Activated CD4-positive, alpha-beta memory T cell treated with anti-CD3 and anti-CD28 coated beads, Interleukin-2, amount 10 ng/mL, durations not matched to agents 7 days and 5 days (primary cell): ENCODE data around the gene CDC42BPA. TPM values are rescaled to one million over a fixed set of nuclear protein-coding genes. Genes with fewer than 3 reads are reported as not detected.

ENCODE experiments used
- CTCF ChIA-PET: fragments of 350-600 bp; sonication (Branson Sonifier 250); formaldehyde crosslinking; loops from one replicate; lab custom pipeline; 2021; ENCODE audit warnings: antibody characterized with exemption, inconsistent platforms; lab: Charles Lee
- POLR2A ChIA-PET: fragments of 350-600 bp; sonication (Branson Sonifier 250); formaldehyde crosslinking; loops from one replicate; lab custom pipeline; 2021; ENCODE audit warnings: antibody characterized with exemption; lab: Charles Lee
- DNase-seq: peaks from one replicate; pipeline ENCODE4 v3.0.0-alpha.2; 2020
- H3K27ac Mint-ChIP-seq: one replicate; pipeline ENCODE4 v1.8.0; 2021; ENCODE audit warnings: mild to moderate bottlenecking, mixed read lengths
- H3K27me3 Mint-ChIP-seq: one replicate; pipeline ENCODE4 v1.8.0; 2021; ENCODE audit warnings: mixed read lengths
- H3K36me3 Mint-ChIP-seq: one replicate; pipeline ENCODE4 v1.8.0; 2021; ENCODE audit warnings: low read depth, mixed read lengths
- H3K4me1 Mint-ChIP-seq: one replicate; pipeline ENCODE4 v1.8.0; 2021; ENCODE audit warnings: mixed read lengths
- H3K4me3 Mint-ChIP-seq: one replicate; pipeline ENCODE4 v1.8.0; 2021; ENCODE audit warnings: mild to moderate bottlenecking, mixed read lengths
- H3K9me3 Mint-ChIP-seq: one replicate; pipeline ENCODE4 v1.8.0; 2021; ENCODE audit warnings: mixed read lengths
- total RNA-seq, 2 experiments: library from RNA; stranded (reverse); gene quantifications; one replicate each; pipeline ENCODE4 v1.2.3, GENCODE V29; 2021

CDC42BPA gene
- total RNA-seq, 2 experiments from 2014 or later, result 3.1 TPM

DNA sequence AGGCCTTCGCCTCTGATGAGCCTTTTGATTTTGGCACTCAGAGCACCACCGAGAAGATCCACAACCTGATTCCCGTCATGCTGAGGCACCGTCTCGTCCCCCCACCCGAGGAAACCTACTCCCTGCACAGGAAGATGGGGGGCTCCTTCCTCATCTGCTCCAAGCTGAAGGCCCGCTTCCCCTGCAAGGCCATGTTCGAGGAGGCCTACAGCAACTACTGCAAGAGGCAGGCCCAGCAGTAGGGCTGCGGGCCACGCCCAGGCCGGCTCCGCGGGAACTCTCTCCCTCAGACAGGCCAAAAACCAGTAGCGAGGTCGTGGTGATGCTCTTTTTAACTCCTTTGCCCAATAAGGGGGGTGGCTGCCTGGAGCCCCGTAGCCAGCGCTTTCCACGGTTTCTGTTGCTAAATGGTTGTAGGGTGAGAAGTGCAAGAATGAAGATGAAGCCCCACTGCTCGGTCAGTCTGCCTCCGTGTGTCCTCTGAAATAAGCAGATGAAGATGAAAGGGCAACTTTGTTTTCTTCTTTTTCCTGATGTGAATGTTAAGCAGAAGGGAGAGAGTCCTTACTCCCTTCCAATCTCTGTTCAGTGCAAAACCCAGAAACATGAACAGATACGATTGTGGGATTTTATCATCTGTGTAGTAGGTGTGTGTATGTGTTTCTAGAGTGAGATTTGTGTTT, 331.7 kb downstream of the CDC42BPA start:
- ChIA-PET POLR2A (no interaction called here), CTCF (interaction anchor here (0.6 kb wide), 1 partner anchor 17 kb away, joined by 3 read pairs; no protein-coding TSS in a partner anchor)
- no peak for DNase-seq
- Mint-ChIP-seq H3K27me3 (no peaks in the 10 kb centered on the region), H3K4me3 (no peak overlapping the region), H3K27ac (no peak overlapping the region), H3K36me3 (peaks cover 3% of the 10 kb centered on the region), H3K9me3 (no peaks in the 10 kb centered on the region), H3K4me1 (peaks cover 21% of the 10 kb centered on the region)

DNA sequence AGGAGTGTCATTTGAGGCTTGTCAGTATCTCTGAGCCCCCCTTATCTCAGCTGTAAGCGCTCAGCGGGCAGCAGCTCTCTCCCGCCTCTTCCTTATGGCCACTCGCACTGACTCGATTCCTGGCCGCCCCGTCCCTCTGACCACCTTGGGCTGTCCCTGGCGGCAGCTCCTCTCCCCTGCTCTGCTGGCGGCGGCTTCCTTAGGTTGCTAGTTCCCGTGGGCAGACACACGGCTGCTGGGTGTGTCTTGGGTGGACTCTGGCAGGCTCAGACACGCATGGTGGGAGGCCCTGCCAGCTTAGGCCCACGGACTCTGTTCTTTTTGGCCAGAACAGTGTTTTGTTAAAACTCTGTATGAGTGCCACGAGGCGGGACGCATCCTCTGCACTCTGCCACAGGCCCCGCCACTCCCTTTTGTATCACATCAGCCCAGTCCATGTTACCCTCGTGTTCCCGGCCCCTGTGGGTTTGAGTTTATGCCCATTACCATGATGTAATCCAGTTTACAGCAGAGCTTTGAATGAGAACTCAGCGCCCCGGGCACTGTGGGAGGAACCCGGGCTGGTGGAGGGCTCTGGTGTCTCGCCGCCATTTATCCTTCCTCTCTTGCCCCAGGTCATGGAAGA, 332.3 kb downstream of the CDC42BPA start:
- peaks cover 3% of the 10 kb centered on the region for H3K36me3 Mint-ChIP-seq
- no peak for DNase-seq
- H3K4me1 Mint-ChIP-seq, result peaks cover 21% of the 10 kb centered on the region
- H3K27me3 Mint-ChIP-seq, result no peaks in the 10 kb centered on the region
- no peaks in the 10 kb centered on the region for H3K9me3 Mint-ChIP-seq
- ChIA-PET POLR2A (no interaction called here), CTCF (no interaction called here)
- no peak overlapping the region for H3K4me3 Mint-ChIP-seq
- H3K27ac Mint-ChIP-seq, result no peak overlapping the region

DNA sequence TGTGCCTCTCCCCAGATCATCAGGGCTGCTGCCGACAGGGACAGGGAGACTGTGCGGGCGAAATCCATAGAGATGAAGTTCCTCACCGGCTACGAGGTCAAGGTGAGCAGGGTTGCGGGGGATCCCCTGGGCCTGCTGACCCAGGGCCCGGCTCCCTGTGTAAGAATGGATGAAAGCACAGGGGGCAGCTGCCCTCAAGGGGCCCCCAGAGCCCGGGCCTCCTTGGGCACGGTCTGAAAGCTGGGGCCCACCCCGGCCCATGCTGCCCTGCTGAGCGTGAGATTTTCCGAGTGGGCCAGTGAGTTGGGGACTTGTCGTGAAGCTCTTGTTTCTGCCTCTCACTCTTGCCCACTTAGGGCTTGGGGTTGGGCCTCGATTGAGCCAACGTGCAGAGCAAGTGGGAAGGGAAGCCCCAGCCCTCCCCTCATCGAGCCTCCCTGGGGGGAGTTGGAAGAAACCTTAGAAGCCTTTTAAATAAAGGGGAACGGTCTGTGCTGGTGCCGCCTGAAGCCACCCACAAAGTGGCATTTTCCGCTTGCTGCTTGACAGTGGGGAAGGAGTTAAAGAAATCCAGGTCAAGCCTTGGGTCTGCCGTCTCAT, 333.0 kb downstream of the CDC42BPA start:
- no peaks in the 10 kb centered on the region for H3K27me3 Mint-ChIP-seq
- H3K4me1 Mint-ChIP-seq, result peaks cover 16% of the 10 kb centered on the region
- no peak overlapping the region for H3K27ac Mint-ChIP-seq
- DNase-seq, result no peak
- peaks cover 3% of the 10 kb centered on the region for H3K36me3 Mint-ChIP-seq
- H3K4me3 Mint-ChIP-seq, result no peak overlapping the region
- no peaks in the 10 kb centered on the region for H3K9me3 Mint-ChIP-seq
- ChIA-PET POLR2A (no interaction called here), CTCF (no interaction called here)

DNA sequence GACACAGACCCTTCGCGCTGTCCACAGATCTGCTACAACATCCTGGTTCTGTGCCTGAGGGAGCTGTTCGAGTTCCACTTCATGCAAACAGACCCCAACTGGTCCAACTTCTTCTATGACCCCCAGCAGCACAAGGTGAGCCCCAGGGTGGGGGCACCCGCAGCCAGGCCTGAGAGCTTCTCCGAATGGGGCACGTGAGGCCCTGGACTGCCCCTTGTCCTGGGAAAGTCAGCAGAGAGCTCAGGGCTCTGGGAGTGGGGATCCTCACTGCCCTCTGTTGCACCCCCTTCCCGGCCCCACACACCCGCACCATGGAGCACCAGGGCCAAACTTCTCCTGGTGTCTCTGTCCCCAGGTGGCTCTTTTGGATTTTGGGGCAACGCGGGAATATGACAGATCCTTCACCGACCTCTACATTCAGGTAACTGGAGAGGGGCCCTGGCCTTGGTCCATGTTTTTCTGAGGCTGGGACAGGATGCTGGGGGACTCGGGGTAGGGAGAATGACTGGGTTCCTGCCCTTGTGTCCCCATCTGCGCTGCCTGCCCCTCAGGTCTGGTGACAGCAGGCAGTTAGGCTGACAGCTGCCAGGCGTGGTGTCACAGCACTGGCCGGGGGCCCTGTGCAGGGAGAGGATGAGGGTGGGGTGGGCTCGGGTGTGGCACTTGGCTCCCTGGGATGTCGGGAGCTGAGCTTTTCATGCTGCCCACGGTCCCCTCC, 333.6 kb downstream of the CDC42BPA start:
- DNase-seq, result no peak
- H3K27ac Mint-ChIP-seq, result no peak overlapping the region
- peaks cover 9% of the 10 kb centered on the region for H3K4me1 Mint-ChIP-seq
- no peak overlapping the region for H3K4me3 Mint-ChIP-seq
- no peaks in the 10 kb centered on the region for H3K9me3 Mint-ChIP-seq
- ChIA-PET CTCF (interaction anchor here (0.6 to 0.7 kb wide), 2 partner anchors 184 to 352 kb away, joined by 3 read pairs; no protein-coding TSS in a partner anchor), POLR2A (no interaction called here)
- no peaks in the 10 kb centered on the region for H3K27me3 Mint-ChIP-seq
- H3K36me3 Mint-ChIP-seq, result peaks cover 3% of the 10 kb centered on the region

DNA sequence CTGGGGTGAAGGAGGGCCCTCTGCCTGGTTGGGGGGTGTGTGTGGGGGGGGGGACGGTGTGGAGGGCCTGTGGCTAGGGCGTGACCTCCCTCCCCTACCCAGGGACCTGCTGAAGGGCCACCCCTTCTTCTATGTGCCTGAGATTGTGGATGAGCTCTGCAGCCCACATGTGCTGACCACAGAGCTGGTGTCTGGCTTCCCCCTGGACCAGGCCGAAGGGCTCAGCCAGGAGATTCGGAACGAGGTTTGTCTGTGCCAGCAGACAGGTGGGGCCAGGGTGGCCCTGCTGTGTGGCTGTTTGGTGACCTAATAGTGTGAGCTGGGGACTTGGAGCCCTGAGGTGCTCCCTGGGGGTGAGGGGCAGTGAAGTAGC, 334.3 kb downstream of the CDC42BPA start:
- H3K4me1 Mint-ChIP-seq, result peaks cover 2% of the 10 kb centered on the region
- no peak for DNase-seq
- CTCF ChIA-PET, result interaction anchor here (0.6 to 0.7 kb wide), 2 partner anchors 184 to 351 kb away, joined by 3 read pairs; no protein-coding TSS in a partner anchor
- no peaks in the 10 kb centered on the region for H3K27me3 Mint-ChIP-seq
- POLR2A ChIA-PET, result no interaction called here
- no peak overlapping the region for H3K4me3 Mint-ChIP-seq
- H3K27ac Mint-ChIP-seq, result no peak overlapping the region
- no peaks in the 10 kb centered on the region for H3K9me3 Mint-ChIP-seq
- H3K36me3 Mint-ChIP-seq, result peaks cover 3% of the 10 kb centered on the region

DNA sequence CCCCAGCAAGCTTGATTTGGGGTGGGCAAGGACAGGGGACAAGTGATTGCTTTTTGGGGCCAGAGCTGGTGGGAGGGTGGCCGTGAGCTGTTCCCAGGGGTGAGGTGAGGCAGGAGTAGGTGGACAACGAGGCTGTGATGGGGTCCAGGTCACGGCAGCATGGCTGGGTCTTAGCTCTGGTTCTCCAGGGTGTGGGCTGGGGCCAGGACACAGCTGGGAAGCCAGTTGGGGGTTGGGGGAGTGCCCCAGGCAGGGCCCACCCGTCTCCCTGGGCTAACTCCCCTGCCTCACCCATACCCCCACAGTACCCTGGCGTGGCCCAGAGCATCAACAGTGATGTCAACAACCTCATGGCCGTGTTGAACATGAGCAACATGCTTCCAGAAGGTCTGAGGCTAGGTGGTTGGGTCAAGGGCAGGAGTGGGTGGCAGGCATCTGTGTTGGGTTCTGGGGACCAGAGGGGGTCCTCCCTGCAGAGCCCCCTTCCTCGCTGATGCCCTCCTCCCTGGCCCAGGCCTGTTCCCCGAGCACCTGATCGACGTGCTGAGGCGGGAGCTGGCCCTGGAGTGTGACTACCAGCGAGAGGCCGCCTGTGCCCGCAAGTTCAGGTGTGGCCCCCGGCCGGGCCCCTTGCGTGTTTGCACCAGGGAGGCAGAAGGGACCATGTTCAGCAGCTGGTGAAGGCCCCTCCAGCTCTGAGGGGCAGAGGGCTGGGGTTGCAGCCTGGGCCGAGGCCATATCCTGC, 334.9 kb downstream of the CDC42BPA start:
- no peaks in the 10 kb centered on the region for H3K9me3 Mint-ChIP-seq
- no peak overlapping the region for H3K4me3 Mint-ChIP-seq
- H3K4me1 Mint-ChIP-seq, result no peaks in the 10 kb centered on the region
- DNase-seq, result no peak
- no peaks in the 10 kb centered on the region for H3K27me3 Mint-ChIP-seq
- CTCF ChIA-PET, result no interaction called here
- POLR2A ChIA-PET, result no interaction called here
- H3K36me3 Mint-ChIP-seq, result peaks cover 3% of the 10 kb centered on the region
- no peak overlapping the region for H3K27ac Mint-ChIP-seq

DNA sequence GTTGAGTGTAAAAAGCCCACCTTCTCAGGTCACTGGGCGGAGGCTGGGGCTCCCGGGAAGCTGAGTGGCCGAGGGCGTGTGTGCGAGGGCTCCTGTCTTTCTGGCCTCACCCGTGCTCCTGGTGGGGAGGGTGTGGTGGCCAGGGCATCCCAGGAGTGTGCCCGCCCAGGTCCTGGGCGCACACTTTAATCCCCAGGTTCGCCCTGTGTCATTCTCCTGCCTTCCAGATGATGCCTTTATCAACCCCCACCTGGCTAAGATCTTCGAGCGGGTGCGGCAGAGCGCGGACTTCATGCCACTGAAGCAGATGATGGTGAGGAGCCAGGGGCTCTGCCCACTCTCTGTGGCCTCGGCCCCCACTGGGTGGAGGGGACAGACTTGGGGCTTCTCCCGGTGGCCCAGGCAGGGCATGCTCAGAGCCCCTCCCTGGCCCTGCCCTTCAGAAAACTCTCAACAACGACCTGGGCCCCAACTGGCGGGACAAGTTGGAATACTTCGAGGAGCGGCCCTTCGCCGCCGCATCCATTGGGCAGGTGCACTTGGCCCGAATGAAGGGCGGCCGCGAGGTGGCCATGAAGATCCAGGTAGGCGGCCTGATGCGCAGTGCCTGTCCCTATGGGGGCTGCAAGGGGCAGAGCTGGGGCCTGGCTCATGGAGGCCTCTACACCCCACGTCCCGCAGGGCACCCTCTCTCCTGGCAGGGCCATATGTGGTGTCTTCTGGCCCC, 335.7 kb downstream of the CDC42BPA start:
- no peaks in the 10 kb centered on the region for H3K4me1 Mint-ChIP-seq
- ChIA-PET POLR2A (no interaction called here), CTCF (no interaction called here)
- H3K27me3 Mint-ChIP-seq, result no peaks in the 10 kb centered on the region
- no peak for DNase-seq
- no peak overlapping the region for H3K4me3 Mint-ChIP-seq
- no peak overlapping the region for H3K27ac Mint-ChIP-seq
- no peaks in the 10 kb centered on the region for H3K9me3 Mint-ChIP-seq
- peaks cover 3% of the 10 kb centered on the region for H3K36me3 Mint-ChIP-seq

DNA sequence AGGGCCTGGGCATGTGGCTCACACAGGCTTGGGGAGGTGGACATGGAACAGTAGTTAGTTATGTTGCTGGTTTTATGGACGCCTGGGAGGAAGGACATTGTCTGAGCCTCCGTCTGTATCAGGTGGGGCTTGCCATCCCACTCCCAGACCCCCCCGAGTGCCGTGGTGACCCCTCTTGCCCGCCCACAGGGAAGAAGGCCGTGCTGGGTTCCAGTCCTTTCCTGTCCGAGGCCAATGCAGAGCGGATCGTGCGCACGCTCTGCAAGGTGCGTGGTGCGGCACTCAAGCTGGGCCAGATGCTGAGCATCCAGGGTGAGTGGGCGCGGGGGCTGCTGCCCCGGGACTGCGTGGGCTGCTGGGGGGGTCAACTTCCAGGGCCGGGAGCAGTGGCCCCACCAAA, 336.5 kb downstream of the CDC42BPA start:
- ChIA-PET POLR2A (no interaction called here), CTCF (no interaction called here)
- Mint-ChIP-seq H3K9me3 (no peaks in the 10 kb centered on the region), H3K27me3 (no peaks in the 10 kb centered on the region), H3K4me1 (no peaks in the 10 kb centered on the region), H3K36me3 (peaks cover 3% of the 10 kb centered on the region), H3K4me3 (no peak overlapping the region), H3K27ac (no peak overlapping the region)
- no peak for DNase-seq

DNA sequence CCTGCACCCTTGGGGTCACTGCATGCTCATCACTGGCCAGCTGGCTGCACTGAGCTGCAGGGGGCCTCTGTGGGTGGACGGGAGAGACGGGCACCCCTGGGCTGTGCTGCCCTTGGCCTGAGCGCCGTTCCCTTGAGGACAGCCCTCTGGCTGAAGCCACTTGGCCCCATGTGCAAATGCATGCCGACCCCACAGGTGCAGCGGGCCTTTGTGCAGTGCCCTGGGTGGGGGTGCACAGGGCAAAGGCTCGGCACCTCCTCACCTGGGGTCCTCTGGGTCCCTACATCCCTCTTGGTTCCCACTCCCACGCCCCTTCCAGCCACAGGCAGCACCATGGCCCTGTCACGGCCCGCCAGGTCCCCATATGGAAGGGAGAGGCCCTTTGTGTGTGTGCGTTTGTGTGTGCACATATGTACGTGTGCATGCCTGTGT, 336.9 kb downstream of the CDC42BPA start:
- DNase-seq, result no peak
- Mint-ChIP-seq H3K9me3 (no peaks in the 10 kb centered on the region), H3K27ac (no peak overlapping the region), H3K27me3 (no peaks in the 10 kb centered on the region), H3K4me3 (no peak overlapping the region), H3K36me3 (peaks cover 3% of the 10 kb centered on the region), H3K4me1 (no peaks in the 10 kb centered on the region)
- CTCF ChIA-PET, result no interaction called here
- POLR2A ChIA-PET, result no interaction called here

DNA sequence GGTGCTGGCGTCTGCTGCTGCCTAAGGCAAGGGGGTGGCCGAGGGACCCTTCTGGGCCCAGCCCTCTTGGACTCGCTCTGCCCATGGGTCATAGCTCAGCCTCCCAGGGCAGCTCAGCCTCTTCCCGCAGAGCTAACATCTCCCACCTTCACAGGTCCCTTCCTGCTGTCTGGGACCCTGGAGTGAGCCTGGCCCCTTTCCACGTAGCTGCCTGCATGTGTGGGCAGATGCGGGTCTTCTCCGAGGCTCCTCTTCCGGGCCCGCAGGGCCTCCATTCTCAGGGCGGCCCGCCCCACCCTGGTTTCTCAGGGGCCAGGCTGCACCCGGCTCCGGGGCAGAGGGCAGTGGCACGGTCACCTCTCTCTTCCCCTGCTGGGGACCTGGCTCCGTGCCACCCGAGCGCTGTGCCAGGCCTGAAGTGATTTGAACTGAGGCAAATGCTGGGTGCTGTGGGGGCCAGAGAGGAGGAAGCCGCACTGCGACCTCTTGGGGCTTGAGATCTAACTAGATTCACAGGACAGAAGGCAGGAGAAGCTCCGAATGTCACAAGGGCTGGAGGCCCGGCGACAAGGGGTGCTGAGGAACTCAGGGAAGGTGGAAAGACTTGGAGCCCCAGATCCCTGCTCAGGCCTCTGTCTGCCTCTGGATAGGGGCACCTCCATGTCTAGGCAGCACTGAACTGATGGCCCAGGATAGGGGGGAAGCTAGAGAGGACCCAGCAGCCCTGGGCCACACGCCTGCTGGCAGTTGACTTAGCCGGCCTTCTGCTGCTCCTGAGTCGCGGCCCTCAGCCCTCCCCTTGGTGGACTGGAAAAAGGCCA, 337.5 kb downstream of the CDC42BPA start:
- no peak for DNase-seq
- ChIA-PET POLR2A (no interaction called here), CTCF (no interaction called here)
- no peaks in the 10 kb centered on the region for H3K4me1 Mint-ChIP-seq
- no peaks in the 10 kb centered on the region for H3K27me3 Mint-ChIP-seq
- no peaks in the 10 kb centered on the region for H3K36me3 Mint-ChIP-seq
- no peak overlapping the region for H3K27ac Mint-ChIP-seq
- no peak overlapping the region for H3K4me3 Mint-ChIP-seq
- no peaks in the 10 kb centered on the region for H3K9me3 Mint-ChIP-seq

DNA sequence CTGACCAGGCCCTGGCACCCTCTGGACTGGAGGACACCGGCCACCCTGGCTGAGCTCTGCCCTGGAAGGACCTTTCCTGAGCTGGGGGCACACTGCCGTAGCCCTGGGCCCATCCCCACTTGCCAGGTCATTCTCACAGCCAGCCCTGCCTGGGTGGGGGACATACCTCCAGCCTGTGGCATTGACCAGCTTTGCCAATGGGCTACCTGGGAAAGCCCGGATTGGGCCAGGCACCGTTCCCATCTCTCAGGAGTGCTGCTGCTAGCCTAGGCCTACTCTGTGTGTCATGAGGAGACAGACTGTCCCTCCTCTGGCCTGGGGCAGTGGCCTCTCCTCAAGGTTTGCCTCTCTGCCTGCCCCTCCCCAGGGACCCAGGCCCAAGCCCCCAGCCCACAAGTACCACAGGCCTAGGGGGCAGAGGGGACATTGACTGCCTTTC, 338.2 kb downstream of the CDC42BPA start:
- no peak for DNase-seq
- no peak overlapping the region for H3K27ac Mint-ChIP-seq
- H3K4me1 Mint-ChIP-seq, result no peaks in the 10 kb centered on the region
- no peak overlapping the region for H3K4me3 Mint-ChIP-seq
- H3K36me3 Mint-ChIP-seq, result no peaks in the 10 kb centered on the region
- POLR2A ChIA-PET, result interaction anchor here (0.9 kb wide), 1 partner anchor 41 kb away, joined by 3 read pairs; no protein-coding TSS in a partner anchor
- CTCF ChIA-PET, result no interaction called here
- H3K9me3 Mint-ChIP-seq, result no peaks in the 10 kb centered on the region
- H3K27me3 Mint-ChIP-seq, result no peaks in the 10 kb centered on the region
